ENCODE measurements around the gene ATAD5. TPM values are rescaled to one million over a fixed set of nuclear protein-coding genes. Genes with fewer than 3 reads are reported as not detected.

Gene ATAD5, protein sequence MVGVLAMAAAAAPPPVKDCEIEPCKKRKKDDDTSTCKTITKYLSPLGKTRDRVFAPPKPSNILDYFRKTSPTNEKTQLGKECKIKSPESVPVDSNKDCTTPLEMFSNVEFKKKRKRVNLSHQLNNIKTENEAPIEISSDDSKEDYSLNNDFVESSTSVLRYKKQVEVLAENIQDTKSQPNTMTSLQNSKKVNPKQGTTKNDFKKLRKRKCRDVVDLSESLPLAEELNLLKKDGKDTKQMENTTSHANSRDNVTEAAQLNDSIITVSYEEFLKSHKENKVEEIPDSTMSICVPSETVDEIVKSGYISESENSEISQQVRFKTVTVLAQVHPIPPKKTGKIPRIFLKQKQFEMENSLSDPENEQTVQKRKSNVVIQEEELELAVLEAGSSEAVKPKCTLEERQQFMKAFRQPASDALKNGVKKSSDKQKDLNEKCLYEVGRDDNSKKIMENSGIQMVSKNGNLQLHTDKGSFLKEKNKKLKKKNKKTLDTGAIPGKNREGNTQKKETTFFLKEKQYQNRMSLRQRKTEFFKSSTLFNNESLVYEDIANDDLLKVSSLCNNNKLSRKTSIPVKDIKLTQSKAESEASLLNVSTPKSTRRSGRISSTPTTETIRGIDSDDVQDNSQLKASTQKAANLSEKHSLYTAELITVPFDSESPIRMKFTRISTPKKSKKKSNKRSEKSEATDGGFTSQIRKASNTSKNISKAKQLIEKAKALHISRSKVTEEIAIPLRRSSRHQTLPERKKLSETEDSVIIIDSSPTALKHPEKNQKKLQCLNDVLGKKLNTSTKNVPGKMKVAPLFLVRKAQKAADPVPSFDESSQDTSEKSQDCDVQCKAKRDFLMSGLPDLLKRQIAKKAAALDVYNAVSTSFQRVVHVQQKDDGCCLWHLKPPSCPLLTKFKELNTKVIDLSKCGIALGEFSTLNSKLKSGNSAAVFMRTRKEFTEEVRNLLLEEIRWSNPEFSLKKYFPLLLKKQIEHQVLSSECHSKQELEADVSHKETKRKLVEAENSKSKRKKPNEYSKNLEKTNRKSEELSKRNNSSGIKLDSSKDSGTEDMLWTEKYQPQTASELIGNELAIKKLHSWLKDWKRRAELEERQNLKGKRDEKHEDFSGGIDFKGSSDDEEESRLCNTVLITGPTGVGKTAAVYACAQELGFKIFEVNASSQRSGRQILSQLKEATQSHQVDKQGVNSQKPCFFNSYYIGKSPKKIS (N-terminal part only)
- total RNA-seq: 1 to 10 TPM; 3.1 to 6.0 TPM

DNA sequence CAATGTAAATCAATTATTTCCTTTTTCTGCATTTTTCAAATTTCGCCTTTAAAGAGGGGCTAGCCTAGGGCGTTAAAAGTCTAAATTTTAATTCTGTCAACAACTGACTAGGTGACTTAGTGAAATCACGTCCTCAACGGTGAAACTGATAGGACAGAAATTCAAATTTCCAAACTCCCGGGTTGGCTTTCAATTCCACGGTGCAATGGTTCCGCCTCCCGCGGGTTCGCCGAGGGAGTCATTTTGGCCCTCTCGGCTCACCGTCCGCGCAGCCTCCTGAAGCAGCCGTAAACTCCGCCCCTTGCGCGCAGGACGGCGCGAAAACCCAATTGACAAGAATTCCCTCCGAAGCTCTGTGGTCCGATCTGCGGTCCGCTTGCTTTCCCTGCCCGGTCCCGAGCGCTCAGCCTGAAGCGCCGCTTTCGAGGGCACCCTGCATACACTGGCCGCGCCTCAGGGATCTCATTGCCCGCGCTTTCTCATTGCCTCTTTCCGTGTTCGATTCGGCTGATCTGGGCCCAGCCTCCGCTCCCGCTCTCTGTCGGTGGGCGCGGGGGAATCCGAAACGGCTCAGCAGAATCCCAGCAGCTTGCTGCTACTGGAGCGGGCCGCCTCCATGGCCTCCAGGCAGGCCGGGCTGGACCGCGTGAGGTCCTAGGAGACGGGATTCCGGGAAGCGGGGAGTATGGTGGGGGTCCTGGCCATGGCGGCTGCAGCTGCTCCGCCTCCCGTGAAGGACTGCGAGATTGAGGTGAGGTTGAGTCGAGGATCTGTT is at the start of gene ATAD5:
TSS of gene ATAD5 (plus strand) at position 304 of the 775 bp plus-strand sequence. CDS start at position 686, 382 bp downstream.

DNA sequence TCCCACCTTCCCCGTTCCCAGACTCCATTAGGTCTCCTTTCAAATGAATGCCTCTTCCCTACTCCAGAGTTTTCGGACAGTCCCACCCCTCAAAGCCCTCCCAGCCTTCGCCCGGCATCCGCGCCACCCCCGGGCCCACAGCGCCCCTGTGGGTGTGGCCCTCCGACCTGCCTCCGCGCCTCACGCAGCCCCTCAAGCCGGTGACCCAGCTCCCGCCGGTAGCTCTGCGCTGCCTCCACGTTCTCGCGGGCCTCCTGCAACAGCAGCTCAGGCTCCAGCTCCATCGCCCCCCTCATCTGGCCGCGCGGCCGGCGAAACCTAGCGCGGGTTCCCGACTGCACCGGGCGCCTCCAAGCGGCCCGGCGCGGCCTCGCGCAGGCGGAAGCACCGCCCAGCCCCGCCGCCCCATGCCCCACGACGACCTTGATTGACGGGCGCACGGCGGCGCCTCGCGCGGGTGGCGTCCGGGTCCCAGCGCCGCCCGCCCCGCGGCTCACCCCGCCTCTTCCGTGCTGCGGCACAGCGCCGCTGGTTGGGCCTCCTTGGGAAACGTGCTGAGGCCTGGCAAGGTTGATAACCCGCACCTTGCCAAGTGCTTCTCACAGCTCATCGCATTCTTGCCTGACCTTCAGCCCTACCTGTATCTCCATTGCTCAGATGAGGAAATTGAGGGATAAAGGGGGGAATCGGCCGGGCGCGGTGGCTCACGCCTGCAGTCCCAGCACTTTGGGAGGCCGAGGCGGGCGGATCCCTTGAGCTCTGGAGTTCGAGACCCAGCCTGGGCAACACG is 7.2 kb upstream of the ATAD5 start, which contains the start of gene CRLF3:
TSS of gene CRLF3 (minus strand) at position 337 of the 790 bp plus-strand sequence. CDS start at position 296, 41 bp downstream.

DNA sequence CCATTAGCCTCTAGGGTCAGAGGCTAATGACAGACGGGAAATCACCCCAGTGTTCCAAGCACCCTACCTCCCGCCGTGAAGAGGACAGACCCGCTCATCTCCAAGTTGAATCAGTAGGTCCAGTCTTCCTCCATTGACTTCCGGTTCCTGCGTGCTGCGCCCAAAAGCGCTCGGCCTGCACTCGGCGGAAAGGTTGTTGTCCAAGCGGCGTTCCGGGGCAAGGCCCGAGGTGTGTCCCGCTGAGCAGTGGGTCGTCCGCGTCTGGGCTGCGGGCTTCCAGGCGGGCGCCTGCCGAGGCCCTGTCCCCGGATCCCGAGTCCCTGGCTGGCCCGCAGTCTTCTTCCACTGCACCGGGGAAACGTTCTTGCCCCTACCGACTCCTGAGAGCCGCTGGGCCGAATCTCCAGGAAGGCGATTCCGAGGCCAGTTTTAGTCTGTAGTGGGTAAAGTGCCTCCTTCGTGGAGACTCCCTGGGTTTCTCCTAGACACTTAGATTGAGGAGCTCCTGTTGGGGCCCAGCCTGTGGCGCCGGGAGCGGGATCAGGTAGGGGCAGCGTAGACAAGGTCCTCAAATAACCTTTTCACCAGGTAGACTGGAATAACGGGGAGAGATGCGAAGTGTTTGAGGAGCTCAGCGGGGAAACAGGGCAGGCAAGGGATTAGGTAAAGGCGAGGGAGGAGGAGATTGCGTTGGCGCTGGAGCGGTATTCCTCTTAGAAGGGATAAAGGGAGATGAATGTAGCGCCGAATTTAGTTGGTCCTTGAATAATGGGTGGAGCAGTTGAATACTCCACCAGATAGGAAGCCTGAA is 74.5 kb downstream of the ATAD5 start, which contains the start of gene TEFM:
TSS of gene TEFM (minus strand) at position 138 of the 811 bp plus-strand sequence. CDS start at position 98, 40 bp downstream.

DNA sequence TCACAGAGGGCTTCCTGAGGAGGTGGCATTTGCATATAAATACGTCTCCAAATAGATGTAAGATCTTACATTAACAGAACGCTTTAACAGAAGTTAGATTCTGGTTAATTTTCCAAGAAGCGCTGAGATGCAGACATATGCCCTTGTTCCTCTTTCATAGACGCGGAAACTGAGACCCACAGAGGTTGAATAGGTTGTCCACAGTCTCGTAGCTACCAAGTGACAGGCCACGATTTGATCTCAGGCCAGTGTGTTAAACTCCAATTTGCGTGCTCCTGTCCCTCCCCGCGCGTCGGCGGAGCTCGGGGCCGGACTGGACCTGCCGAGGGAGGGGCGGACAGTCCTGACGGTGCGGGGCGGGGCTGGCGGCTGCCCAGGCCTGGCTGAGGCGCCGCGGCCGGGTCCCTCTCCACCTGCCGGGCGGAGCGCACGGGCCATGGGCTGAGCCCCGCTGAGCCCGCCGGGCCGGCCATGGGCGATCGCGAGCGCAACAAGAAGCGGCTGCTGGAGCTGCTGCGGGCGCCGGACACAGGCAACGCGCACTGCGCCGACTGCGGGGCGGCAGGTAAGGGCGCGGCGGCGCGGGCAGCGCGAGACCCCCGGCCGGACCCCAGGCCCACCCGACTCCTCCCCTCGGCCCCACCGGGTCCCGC is 89.9 kb downstream of the ATAD5 start, which contains the start of gene ADAP2:
TSS of gene ADAP2 (plus strand) at position 402 of the 653 bp plus-strand sequence. CDS start at position 472, 70 bp downstream.

Small RNA genes within 50 kb of the gene (small RNA-seq; reads per million reads assigned to genes)
- gene RNU6-298P: 0 reads per million in 2 donors

Other genes with a start within 250 kb of the ATAD5 start
- 1 to 10 TPM; 6.9 to 9.3 TPM for gene CRLF3, start 7.3 kb upstream of the ATAD5 start, total RNA-seq
- 10 to 100 TPM; 10.3 to 11.3 TPM for gene TEFM, start 74.3 kb downstream of the ATAD5 start, total RNA-seq
- 1 to 10 TPM in 1 of 2 donors, under 1 TPM in 1; under 0.01 to 1.7 TPM for gene ADAP2, start 90.0 kb downstream of the ATAD5 start, total RNA-seq
- 1 to 10 TPM; 6.7 to 8.9 TPM for gene RNF135, start 139.1 kb downstream of the ATAD5 start, total RNA-seq

Data from melanocyte of skin (primary cell).